ENCODE results near the gene DSCAML1.

The DSCAML1 gene

GRCh38 chr11:117572671-117573070, 224.3 kb downstream of the DSCAML1 start:
- DNase-seq, result no peak

GRCh38 chr11:117572129-117572528, 224.9 kb downstream of the DSCAML1 start:
- no peak for DNase-seq

- DNase-seq, result no peak
These were observed 226.3 kb downstream of the DSCAML1 start for GRCh38 chr11:117570701-117571100.

- no peak for DNase-seq
These were observed 227.1 kb downstream of the DSCAML1 start for GRCh38 chr11:117569911-117570310.

GRCh38 chr11:117565709-117566108, 231.3 kb downstream of the DSCAML1 start:
- no peak for DNase-seq

- no peak for DNase-seq
These were observed 232.7 kb downstream of the DSCAML1 start for GRCh38 chr11:117564321-117564720.

- DNase-seq, result no peak
These were observed 233.5 kb downstream of the DSCAML1 start for GRCh38 chr11:117563556-117563955.

GRCh38 chr11:117562136-117562535, 234.9 kb downstream of the DSCAML1 start:
- DNase-seq, result no peak

GRCh38 chr11:117560780-117561530, 236.1 kb downstream of the DSCAML1 start:
- no peak for DNase-seq

- DNase-seq, result no peak
These were observed 237.3 kb downstream of the DSCAML1 start for GRCh38 chr11:117559698-117560097.

GRCh38 chr11:117557361-117557760, 239.7 kb downstream of the DSCAML1 start:
- DNase-seq, result no peak

- DNase-seq, result no peak
These were observed 242.2 kb downstream of the DSCAML1 start for GRCh38 chr11:117554601-117555333.

GRCh38 chr11:117552626-117553025, 244.4 kb downstream of the DSCAML1 start:
- no peak for DNase-seq

- DNase-seq, result no peak
These were observed 245.2 kb downstream of the DSCAML1 start for GRCh38 chr11:117551761-117552343.

- DNase-seq, result no peak
These were observed 246.6 kb downstream of the DSCAML1 start for GRCh38 chr11:117550466-117550865.

GRCh38 chr11:117549417-117549816, 247.6 kb downstream of the DSCAML1 start:
- DNase-seq, result no peak

GRCh38 chr11:117548876-117549275, 248.1 kb downstream of the DSCAML1 start:
- DNase-seq, result no peak

- DNase-seq, result no peak
These were observed 249.1 kb downstream of the DSCAML1 start for GRCh38 chr11:117547946-117548345.

GRCh38 chr11:117547195-117547850, 249.7 kb downstream of the DSCAML1 start:
- no peak for DNase-seq

GRCh38 chr11:117546431-117547194, 250.4 kb downstream of the DSCAML1 start:
- DNase-seq, result no peak

GRCh38 chr11:117545706-117546105, 251.3 kb downstream of the DSCAML1 start:
- no peak for DNase-seq

GRCh38 chr11:117544130-117544800, 252.8 kb downstream of the DSCAML1 start:
- no peak for DNase-seq

Measured in activated CD4-positive, CD25-positive, alpha-beta regulatory T cell (primary cell).